ENCODE results near the gene RGS9.

GRCh38 chr17:65139101-65139764 lies 2.1 kb downstream of the RGS9 start:
- TF ChIP-seq POLR2A (IDR thresholded peaks at IDR 0.05; ENCODE audit: low read length) (no peak), GATA1 (IDR thresholded peaks at IDR 0.05; ENCODE audit: low read depth, low read length) (no peak)

All from erythroblast (primary cell).